Mucosa of gallbladder (tissue), 1 donor: ENCODE measurements around the gene CDC42SE2. TPM values are rescaled to one million over a fixed set of nuclear protein-coding genes. Genes with fewer than 3 reads are reported as not detected.

Experiments
- DNase-seq: peaks from one replicate; pipeline ENCODE4 v3.0.0-alpha.2; 2020; ENCODE audit warnings: low spot score
- total RNA-seq: library from RNA; stranded (reverse); gene quantifications from one replicate; pipeline ENCODE4 v1.2.1, GENCODE V29; 2021
- donor health status: DM: no; HTN: no; CAD: no.

Gene CDC42SE2
- 47.6 TPM for total RNA-seq

DNA sequence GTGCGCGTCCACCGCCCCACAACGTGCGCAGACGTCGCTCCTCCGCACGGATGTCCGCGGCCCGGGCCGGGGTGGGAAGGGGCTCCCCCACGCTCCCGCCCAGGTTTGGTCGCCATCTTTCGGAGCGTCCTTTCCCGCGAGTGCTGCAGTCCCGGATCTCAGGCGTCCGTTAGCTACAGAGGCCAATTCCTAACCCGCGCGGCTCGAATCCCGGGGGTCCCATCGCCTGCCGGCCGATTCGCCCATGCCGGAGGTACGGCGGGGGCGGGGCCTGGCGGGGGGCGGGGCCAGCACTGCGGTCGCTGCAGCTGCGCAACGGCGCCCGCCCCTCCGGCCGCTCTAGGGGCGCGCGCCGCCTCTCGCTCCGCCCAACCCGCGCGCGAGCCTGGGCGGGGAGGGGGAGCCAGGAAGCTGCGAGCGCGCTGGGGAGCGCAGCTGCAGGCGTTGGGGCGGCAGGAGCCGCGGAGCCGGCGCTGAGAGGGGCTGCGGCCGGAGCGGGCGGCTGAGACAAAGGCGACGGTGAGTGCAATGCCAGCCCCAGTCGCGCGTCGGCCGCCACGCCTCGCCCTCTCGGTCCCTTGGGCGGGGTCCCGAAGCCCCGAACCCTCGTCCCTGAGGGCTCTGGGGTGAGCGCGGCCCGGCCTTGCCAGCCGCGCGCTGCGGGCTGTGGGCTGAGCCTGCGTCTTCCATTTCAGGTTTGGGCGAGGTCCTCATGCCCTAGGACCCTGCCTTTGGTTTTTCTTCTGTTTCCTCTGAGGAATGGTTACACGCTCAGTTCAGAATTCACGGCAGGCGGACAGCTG lies at the start of gene CDC42SE2:
TSS of gene CDC42SE2 (plus strand) at position 406 of the 803 bp plus-strand sequence. CDS start 95,441 bp downstream, outside the sequence.
- DNase-seq = peak; percentile 83

GRCh38 chr5:131214609-131215227 lies 49.1 kb upstream of the CDC42SE2 start:
- DNase-seq = no peak

GRCh38 chr5:131217791-131218190 lies 46.1 kb upstream of the CDC42SE2 start:
- DNase-seq = no peak

DNA sequence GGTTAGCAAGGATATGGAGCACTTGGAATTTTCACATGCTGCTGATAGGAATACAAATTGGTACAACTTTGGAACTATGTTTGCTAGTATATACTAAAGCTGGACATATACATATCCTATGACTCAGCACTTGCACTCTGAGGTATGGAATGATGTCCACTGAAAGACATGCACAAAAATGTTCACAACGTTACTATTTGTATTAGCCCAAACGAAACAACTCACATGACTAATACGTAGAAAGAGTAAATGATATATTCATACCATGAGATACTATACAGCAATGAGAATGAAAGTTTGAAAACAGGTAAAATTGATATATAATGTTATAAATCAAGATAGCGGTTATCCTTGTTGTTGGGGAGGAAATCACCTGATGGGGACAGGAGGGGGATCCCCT lies 45.5 kb upstream of the CDC42SE2 start:
- DNase-seq = no peak

DNA sequence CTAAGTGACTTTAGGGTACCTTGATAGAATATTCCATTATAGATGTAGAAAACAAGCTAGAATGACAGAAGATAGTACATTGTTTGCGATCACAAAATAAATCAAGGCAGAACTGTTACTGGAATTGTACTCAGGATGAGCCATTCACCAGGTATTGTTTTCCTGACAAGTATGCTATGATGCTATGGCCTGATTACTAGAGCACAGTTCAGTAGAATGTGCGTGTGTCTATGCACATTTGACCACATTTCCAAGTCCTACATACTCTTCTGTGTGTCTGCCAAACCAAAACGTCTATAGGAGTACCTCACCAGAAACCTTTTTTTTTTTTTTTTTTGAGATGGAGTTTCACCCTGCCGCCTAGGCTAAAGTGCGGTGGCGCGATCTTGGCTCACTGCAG lies 43.3 kb upstream of the CDC42SE2 start:
- DNase-seq = no peak

DNA sequence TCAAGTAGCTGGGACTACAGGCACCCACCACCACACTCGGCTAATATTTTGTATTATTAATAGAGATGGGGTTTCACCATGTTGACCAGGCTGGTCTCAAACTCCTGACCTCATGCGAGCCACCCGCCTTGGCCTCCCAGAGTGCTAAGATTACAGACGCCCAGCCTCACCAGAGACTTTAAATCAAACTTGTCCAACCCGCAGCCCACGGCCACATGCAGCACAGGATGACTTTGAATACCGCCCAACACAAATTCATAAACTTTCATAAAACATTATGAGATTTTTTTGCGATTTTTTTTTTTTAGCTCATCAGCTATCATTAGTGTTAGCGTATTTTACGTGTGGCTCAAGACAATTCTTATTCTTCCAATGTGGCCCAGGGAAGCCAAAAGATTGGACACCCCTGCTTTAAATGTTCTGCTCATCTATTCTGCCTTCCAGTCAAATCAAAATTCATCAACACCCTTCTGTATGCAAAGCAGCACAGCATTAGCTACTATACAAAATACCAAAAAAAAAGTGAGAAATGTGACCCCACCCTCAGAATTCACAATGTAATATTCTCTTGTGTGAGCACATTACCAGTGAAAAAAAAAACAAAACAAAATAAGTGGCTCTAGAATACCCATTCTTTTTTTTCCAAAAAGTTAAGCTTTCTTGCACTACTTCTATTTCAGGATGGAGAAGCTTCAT lies 42.7 kb upstream of the CDC42SE2 start:
- no peak for DNase-seq

- DNase-seq = no peak
Measured at GRCh38 chr5:131221888-131222287, 42.0 kb upstream of the CDC42SE2 start.

- DNase-seq = no peak
Measured at GRCh38 chr5:131222731-131223130, 41.1 kb upstream of the CDC42SE2 start.

- DNase-seq = no peak
Measured at GRCh38 chr5:131223751-131224386, 40.0 kb upstream of the CDC42SE2 start.

DNA sequence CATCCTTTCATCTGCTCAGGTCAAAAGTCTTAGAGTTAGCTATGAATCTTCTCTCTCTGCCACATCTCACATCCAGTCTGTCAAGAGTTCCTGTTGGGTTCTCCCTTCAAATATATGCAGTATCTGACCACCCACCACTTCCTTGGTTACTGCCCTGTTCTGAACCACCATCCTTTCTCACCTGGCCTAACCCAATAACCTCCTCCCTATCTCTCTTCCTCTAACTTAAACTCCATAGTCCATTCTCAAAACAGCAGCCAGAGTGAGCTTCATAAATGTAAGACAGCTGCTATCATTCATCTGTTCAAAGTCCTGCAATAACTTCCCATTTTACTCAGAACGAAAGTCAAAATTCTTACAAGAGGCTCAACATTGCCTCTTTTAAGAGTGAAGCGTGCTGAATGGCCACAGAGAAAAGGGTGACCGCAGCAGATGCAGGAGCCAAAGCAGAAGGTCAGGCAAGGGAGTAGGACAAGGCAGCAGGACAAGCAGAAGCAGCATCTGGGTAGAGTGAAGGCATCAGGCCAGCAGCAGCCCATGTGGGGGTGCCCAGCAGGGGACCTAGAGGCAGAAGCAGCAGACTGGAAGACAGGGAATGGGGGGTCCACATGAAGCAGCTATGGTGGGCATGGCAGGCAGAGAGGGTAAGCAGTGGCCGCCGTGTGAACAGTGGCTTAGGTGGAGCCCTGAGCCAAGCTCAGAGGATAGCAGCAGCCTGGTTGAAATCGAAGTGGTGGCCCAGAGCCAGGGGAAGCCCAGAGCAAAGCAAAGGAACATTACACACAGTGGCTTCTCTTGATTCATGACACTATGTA lies 39.3 kb upstream of the CDC42SE2 start:
- DNase-seq = peak; percentile 29

DNA sequence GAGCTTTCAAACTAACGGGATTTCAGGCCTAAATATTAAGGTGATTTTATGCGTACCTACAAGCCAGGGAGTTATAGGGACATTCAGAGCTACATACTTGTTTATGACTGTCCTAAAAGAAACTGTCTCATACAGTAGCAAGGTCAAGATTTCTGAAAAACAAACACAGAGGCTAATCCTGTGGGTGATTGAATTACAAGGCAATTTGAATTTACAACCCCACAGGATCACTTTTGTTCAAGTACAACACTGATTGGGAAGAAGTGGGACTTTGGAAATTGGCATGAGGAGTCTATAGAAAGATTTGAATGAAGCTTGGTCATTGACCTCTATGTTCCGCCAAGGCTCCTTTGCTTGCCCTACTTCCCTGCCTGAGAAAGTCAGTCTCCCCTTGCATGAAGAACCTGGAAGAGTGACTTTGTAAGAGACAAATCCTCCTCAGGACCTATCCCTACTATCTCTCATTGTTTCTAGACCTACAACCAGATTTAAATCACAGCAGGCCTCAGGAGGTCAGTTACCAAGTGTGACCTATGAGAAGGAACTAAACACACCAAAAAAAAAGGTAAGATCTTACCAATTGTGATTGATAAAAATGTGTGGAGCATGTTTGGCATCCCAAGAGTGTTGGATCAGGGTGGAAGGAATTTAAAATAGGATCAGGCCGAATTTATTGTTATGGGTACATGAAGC lies 38.4 kb upstream of the CDC42SE2 start:
- DNase-seq = no peak

GRCh38 chr5:131226899-131227298 lies 37.0 kb upstream of the CDC42SE2 start:
- DNase-seq = no peak

GRCh38 chr5:131228646-131229045 lies 35.2 kb upstream of the CDC42SE2 start:
- no peak for DNase-seq

DNA sequence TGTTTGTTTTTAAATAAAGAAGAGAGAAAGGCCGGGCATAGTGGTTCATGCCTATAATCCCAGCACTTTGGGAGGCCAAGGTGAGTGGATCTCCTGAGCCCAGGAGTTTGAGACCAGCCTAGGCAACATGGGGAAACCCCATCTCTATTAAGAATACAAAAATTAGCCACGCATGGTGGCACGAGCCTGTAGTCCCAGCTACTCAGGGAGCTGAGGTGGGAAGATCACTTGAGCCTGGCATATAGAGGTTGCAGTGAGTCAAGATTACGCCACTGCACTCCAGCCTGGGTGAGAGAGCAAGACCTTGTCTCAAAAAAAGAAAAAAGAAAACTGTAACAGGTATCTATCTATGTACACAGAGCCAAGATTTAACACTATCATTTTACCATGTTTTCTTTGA lies 34.2 kb upstream of the CDC42SE2 start:
- DNase-seq = no peak

- DNase-seq = no peak
Measured at GRCh38 chr5:131230406-131230805, 33.4 kb upstream of the CDC42SE2 start.

DNA sequence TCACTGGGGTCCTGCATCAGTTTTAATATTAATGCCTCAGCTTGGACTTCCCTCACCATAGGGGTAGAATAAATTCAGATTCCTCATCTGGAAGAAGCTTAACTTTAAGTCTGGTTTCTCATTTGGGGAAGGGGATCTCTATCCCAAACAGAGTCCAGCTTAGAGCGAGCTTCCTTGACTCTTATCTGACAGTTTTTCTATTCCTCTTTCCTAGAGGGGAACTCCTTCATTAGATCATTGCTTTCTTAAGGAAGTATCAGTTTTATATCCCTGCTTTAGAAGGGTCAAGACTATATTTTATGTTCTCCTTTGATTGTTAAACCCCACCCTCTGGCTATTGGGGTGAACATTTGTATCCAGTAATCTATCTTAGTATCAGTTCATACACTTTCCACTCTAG lies 24.2 kb upstream of the CDC42SE2 start:
- no peak for DNase-seq

DNA sequence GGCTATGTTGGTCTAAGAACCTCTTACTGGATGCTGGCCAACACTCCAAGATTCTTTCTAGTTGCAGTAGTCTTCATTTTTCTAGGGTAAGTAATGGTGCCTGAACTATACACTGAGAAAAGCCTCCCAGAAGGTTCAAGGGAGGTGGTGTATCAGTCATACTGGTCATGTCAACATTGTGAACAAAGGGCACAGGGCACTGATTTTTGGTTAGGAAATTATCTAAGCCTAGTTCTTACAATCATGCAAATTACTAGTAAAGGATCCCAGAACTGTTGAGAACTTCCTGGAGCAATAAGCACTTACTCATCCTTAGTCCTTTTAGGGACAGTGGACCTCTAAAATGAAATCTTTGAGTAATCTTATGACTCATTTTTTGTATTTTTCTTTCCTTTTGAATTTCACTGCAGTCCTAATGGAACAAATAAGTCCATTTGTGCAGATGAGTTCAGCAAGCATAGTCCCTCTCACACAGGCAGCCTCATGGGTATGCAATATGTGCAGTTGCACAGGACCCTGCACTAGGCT lies 21.1 kb upstream of the CDC42SE2 start:
- no peak for DNase-seq

GRCh38 chr5:131245312-131245711 lies 18.5 kb upstream of the CDC42SE2 start:
- no peak for DNase-seq

DNA sequence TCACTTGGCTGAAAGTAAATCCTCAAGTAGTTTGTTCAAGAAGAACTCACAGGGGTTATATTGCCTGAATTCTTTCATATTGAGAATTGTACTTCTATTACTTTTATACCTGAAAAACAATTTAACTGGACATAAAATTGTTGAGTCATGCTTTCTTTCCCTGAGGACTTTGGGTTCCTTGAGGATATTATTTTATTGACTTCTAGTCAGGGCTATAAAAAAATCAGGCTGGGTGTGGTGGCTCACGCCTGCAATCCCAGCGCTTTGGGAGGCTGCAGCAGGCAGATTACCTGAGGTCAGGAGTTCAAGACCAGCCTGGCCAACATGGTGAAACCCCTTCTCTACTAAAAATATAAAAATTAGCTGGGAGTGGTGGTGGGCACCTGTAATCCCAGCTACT lies 17.9 kb upstream of the CDC42SE2 start:
- DNase-seq = no peak

- no peak for DNase-seq
Measured at GRCh38 chr5:131246504-131246903, 17.3 kb upstream of the CDC42SE2 start.
